MCF 10A (cell line): Measurements from ENCODE around the gene RAB14. TPM values are rescaled to one million over a fixed set of nuclear protein-coding genes. Genes with fewer than 3 reads are reported as not detected.

Experiments
- BruUV-seq: library from RNA; stranded (reverse); fragments of 400-500 nt; replicated peaks from 2 replicates; lab custom pipeline; 2021; lab: Mats Ljungman, UMichigan
- CTCF ChIA-PET: fragments of 300-600 bp; sonication (Branson Sonifier 250); formaldehyde crosslinking; extraction: SDS; loops from one replicate; lab custom pipeline; 2021; ENCODE audit warnings: antibody characterized with exemption, inconsistent platforms; lab: Yijun Ruan, JAX
- POLR2A ChIA-PET: fragments of 300-600, 350-650 bp; sonication (Branson Sonifier 250); formaldehyde crosslinking; extraction: SDS; loops from one replicate; lab custom pipeline; 2020; ENCODE audit warnings: antibody characterized with exemption, inconsistent platforms; lab: Yijun Ruan, JAX
- DNase-seq: peaks from one replicate; pipeline ENCODE4 v3.0.0-alpha.2; 2018; ENCODE audit not compliant: unreplicated experiment
- H3K27ac Mint-ChIP-seq: one replicate; pipeline ENCODE4 v1.8.0; 2022; ENCODE audit warnings: mild to moderate bottlenecking, low read depth, mixed read lengths; ENCODE audit not compliant: unreplicated experiment
- H3K27me3 Mint-ChIP-seq: one replicate; pipeline ENCODE4 v1.8.0; 2022; ENCODE audit warnings: mixed read lengths; ENCODE audit not compliant: insufficient read depth, unreplicated experiment
- H3K36me3 Mint-ChIP-seq: one replicate; pipeline ENCODE4 v1.8.0; 2022; ENCODE audit warnings: mild to moderate bottlenecking, moderate library complexity, mixed read lengths; ENCODE audit not compliant: insufficient read depth, unreplicated experiment
- H3K4me1 Mint-ChIP-seq: one replicate; pipeline ENCODE4 v1.8.0; 2022; ENCODE audit warnings: mixed read lengths; ENCODE audit not compliant: insufficient read depth, unreplicated experiment
- H3K4me3 Mint-ChIP-seq: one replicate; pipeline ENCODE4 v1.8.0; 2022; ENCODE audit warnings: mild to moderate bottlenecking, moderate library complexity, mixed read lengths; ENCODE audit not compliant: unreplicated experiment
- H3K9me3 Mint-ChIP-seq: one replicate; pipeline ENCODE4 v1.8.0; 2022; ENCODE audit warnings: mixed read lengths; ENCODE audit not compliant: unreplicated experiment
- intact Hi-C: fragments of 100-400 bp; cut with micrococcal nuclease; formaldehyde crosslinking; loops from 2 replicates; pipeline ENCODE4 v1.14.1; 2022
- total RNA-seq: library from RNA; stranded (reverse); gene quantifications from 2 replicates; pipeline ENCODE4 v1.2.3, GENCODE V29; 2022
- TF ChIP-seq, protein P1 (sequence below): fragments of 200-600 bp; IDR thresholded peaks from one replicate; pipeline ENCODE4 v1.8.0; 2022; ENCODE audit warnings: antibody characterized with exemption, mild to moderate bottlenecking; ENCODE audit not compliant: unreplicated experiment

The RAB14 gene
- total RNA-seq, 1 experiment from 2014 or later: 65.8 TPM

GRCh38 chr9:121239071-121239470, 37.4 kb upstream of the RAB14 start:
- Mint-ChIP-seq H3K36me3 (no peaks in the 10 kb centered on the region), H3K4me3 (no peak overlapping the region), H3K4me1 (peaks cover 5% of the 10 kb centered on the region), H3K27ac (no peak overlapping the region), H3K9me3 (no peaks in the 10 kb centered on the region), H3K27me3 (no peaks in the 10 kb centered on the region)
- DNase-seq: no peak
- CTCF ChIA-PET: interaction anchor here (1.0 to 1.1 kb wide), 2 partner anchors 16 to 39 kb away, joined by 3 read pairs; no protein-coding TSS in a partner anchor
- POLR2A ChIA-PET: no interaction called here
- intact Hi-C loops: no loop called here
- no TSS peak for BruUV-seq
- TF ChIP-seq, protein P1, sequence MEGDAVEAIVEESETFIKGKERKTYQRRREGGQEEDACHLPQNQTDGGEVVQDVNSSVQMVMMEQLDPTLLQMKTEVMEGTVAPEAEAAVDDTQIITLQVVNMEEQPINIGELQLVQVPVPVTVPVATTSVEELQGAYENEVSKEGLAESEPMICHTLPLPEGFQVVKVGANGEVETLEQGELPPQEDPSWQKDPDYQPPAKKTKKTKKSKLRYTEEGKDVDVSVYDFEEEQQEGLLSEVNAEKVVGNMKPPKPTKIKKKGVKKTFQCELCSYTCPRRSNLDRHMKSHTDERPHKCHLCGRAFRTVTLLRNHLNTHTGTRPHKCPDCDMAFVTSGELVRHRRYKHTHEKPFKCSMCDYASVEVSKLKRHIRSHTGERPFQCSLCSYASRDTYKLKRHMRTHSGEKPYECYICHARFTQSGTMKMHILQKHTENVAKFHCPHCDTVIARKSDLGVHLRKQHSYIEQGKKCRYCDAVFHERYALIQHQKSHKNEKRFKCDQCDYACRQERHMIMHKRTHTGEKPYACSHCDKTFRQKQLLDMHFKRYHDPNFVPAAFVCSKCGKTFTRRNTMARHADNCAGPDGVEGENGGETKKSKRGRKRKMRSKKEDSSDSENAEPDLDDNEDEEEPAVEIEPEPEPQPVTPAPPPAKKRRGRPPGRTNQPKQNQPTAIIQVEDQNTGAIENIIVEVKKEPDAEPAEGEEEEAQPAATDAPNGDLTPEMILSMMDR: no peak

DNA sequence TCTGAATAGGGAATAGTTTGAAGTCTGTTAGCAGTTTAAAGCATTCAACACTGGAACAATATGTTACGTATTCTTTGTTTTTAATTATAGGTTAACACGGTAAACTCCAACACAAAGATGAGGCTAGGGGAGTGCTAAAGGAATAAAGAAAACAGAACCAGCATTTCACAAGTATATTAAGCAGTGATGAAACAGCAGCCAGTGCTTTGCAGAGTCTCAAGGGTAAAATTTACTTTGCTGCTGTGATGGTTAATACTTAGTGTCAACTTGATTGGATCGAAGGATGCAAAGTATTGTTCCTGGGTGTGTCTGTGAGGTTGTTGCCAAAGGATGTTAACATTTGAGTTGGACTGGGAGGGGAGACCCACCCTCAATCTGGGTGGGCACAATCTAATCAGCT, 36.2 kb upstream of the RAB14 start:
- no peak overlapping the region for H3K27ac Mint-ChIP-seq
- ChIA-PET POLR2A (interaction anchor here (0.7 kb wide), 1 partner anchor 97 kb away, joined by 3 read pairs; no protein-coding TSS in a partner anchor), CTCF (interaction anchor here (1.0 kb wide), 1 partner anchor 15 kb away, joined by 3 read pairs; no protein-coding TSS in a partner anchor)
- peaks cover 7% of the 10 kb centered on the region for H3K4me1 Mint-ChIP-seq
- BruUV-seq: no TSS peak
- H3K9me3 Mint-ChIP-seq: no peaks in the 10 kb centered on the region
- intact Hi-C loops: no loop called here
- H3K36me3 Mint-ChIP-seq: no peaks in the 10 kb centered on the region
- DNase-seq: no peak
- H3K4me3 Mint-ChIP-seq: no peak overlapping the region
- no peaks in the 10 kb centered on the region for H3K27me3 Mint-ChIP-seq
- TF ChIP-seq, protein P1: no peak

DNA sequence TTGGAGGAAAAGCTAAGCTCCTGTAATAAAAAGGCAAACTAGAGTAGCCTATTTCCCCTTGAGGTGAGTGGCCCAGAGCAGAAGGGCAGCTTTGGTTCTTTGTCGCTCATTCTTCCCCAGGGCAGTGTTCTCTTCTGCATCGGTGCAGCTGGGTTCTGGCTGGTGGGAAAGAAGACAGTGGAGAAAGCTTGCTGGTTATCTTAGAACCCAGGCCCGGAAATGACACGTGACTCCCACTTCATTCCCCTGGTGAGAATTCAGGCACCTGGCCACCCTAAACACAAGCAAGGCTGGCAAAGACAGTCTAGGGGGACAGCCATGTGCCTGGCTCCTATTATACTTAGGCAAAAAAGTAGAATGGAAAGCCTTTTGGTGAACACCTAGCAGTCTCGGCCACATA, 33.8 kb upstream of the RAB14 start:
- Mint-ChIP-seq H3K4me3 (no peak overlapping the region), H3K9me3 (no peaks in the 10 kb centered on the region), H3K4me1 (peaks cover 7% of the 10 kb centered on the region), H3K27ac (peak overlapping the region; percentile 75), H3K27me3 (no peaks in the 10 kb centered on the region), H3K36me3 (no peaks in the 10 kb centered on the region)
- intact Hi-C loops: no loop called here
- CTCF ChIA-PET: interaction anchor here (0.9 to 1.4 kb wide), 6 partner anchors 9 to 43 kb away, joined by 3 to 6 read pairs (median 4); partner anchors contain the start of gene GSN
- no peak for DNase-seq
- BruUV-seq: no TSS peak
- TF ChIP-seq, protein P1: no peak
- POLR2A ChIA-PET: interaction anchor here (1.3 to 2.5 kb wide), 2 partner anchors 30 to 33 kb away, joined by 5 to 9 read pairs; partner anchors contain the start of gene GSN

GRCh38 chr9:121234832-121235161, 33.1 kb upstream of the RAB14 start:
- CTCF ChIA-PET: interaction anchor here (0.5 to 1.6 kb wide), 7 partner anchors 10 to 145 kb away, joined by 3 to 6 read pairs (median 4); no protein-coding TSS in a partner anchor
- no peaks in the 10 kb centered on the region for H3K36me3 Mint-ChIP-seq
- TF ChIP-seq, protein P1: no peak
- intact Hi-C loops: no loop called here
- H3K27me3 Mint-ChIP-seq: no peaks in the 10 kb centered on the region
- peaks cover 7% of the 10 kb centered on the region for H3K4me1 Mint-ChIP-seq
- H3K9me3 Mint-ChIP-seq: no peaks in the 10 kb centered on the region
- peak overlapping the region; percentile 75 for H3K27ac Mint-ChIP-seq
- POLR2A ChIA-PET: interaction anchor here (1.1 to 2.5 kb wide), 5 partner anchors 10 to 43 kb away, joined by 3 to 9 read pairs (median 5); partner anchors contain the start of gene GSN
- BruUV-seq: no TSS peak
- DNase-seq: no peak
- no peak overlapping the region for H3K4me3 Mint-ChIP-seq
